ENCODE data around the gene SAMD4A.

SAMD4A gene

GRCh38 chr14:54629183-54629582 is 62.3 kb downstream of the SAMD4A start:
- no peak for DNase-seq (ENCODE audit: low read depth, low spot score)

- no peak for DNase-seq (ENCODE audit: low read depth, low spot score)
These were observed 62.9 kb downstream of the SAMD4A start for GRCh38 chr14:54629635-54630360.

- DNase-seq (ENCODE audit: low read depth, low spot score) = no peak
These were observed 64.1 kb downstream of the SAMD4A start for GRCh38 chr14:54631016-54631415.

- DNase-seq (ENCODE audit: low read depth, low spot score) = no peak
These were observed 65.5 kb downstream of the SAMD4A start for GRCh38 chr14:54632452-54632851.

GRCh38 chr14:54633076-54633475 is 66.1 kb downstream of the SAMD4A start:
- no peak for DNase-seq (ENCODE audit: low read depth, low spot score)

- DNase-seq (ENCODE audit: low read depth, low spot score) = no peak
These were observed 70.6 kb downstream of the SAMD4A start for GRCh38 chr14:54637270-54638134.

- no peak for DNase-seq (ENCODE audit: low read depth, low spot score)
These were observed 71.2 kb downstream of the SAMD4A start for GRCh38 chr14:54638135-54638446.

- no peak for DNase-seq (ENCODE audit: low read depth, low spot score)
These were observed 72.7 kb downstream of the SAMD4A start for GRCh38 chr14:54639611-54640010.

GRCh38 chr14:54640506-54640905 is 73.6 kb downstream of the SAMD4A start:
- DNase-seq (ENCODE audit: low read depth, low spot score) = no peak

GRCh38 chr14:54642121-54642520 is 75.2 kb downstream of the SAMD4A start:
- no peak for DNase-seq (ENCODE audit: low read depth, low spot score)

- no peak for DNase-seq (ENCODE audit: low read depth, low spot score)
These were observed 76.1 kb downstream of the SAMD4A start for GRCh38 chr14:54642801-54643695.

GRCh38 chr14:54643696-54644176 is 76.8 kb downstream of the SAMD4A start:
- no peak for DNase-seq (ENCODE audit: low read depth, low spot score)

- no peak for DNase-seq (ENCODE audit: low read depth, low spot score)
These were observed 78.7 kb downstream of the SAMD4A start for GRCh38 chr14:54645639-54646038.

GRCh38 chr14:54646626-54647025 is 79.7 kb downstream of the SAMD4A start:
- DNase-seq (ENCODE audit: low read depth, low spot score) = no peak

GRCh38 chr14:54647378-54647777 is 80.5 kb downstream of the SAMD4A start:
- DNase-seq (ENCODE audit: low read depth, low spot score) = no peak

GRCh38 chr14:54649056-54649455 is 82.1 kb downstream of the SAMD4A start:
- DNase-seq (ENCODE audit: low read depth, low spot score) = no peak

GRCh38 chr14:54650331-54650958 is 83.5 kb downstream of the SAMD4A start:
- no peak for DNase-seq (ENCODE audit: low read depth, low spot score)

GRCh38 chr14:54650959-54651351 is 84.0 kb downstream of the SAMD4A start:
- DNase-seq (ENCODE audit: low read depth, low spot score) = no peak

GRCh38 chr14:54651649-54652048 is 84.7 kb downstream of the SAMD4A start:
- DNase-seq (ENCODE audit: low read depth, low spot score) = no peak

- peak; percentile 89 for DNase-seq (ENCODE audit: low read depth, low spot score)
These were observed 85.3 kb downstream of the SAMD4A start for GRCh38 chr14:54652188-54652587.

- no peak for DNase-seq (ENCODE audit: low read depth, low spot score)
These were observed 85.7 kb downstream of the SAMD4A start for GRCh38 chr14:54652605-54653052.

Measured in smooth muscle cell of the brain vasculature (primary cell).